ENCODE measurements around the gene P2RX6. TPM values are rescaled to one million over a fixed set of nuclear protein-coding genes. Genes with fewer than 3 reads are reported as not detected.

The P2RX6 gene
- total RNA-seq, 2 experiments from 2014 or later = 0.50 to 0.63 TPM

- DNase-seq (no peak), ATAC-seq (no peak)
- Mint-ChIP-seq H3K27me3 (ENCODE audit: low read depth) (no peaks in the 10 kb centered on the region), H3K4me3 (no peak overlapping the region), H3K36me3 (ENCODE audit: low read depth) (peaks cover 12% of the 10 kb centered on the region), H3K4me1 (ENCODE audit: low read depth) (peaks cover 10% of the 10 kb centered on the region), H3K9me3 (ENCODE audit: insufficient read depth) (no peaks in the 10 kb centered on the region), H3K27ac (no peak overlapping the region)
- POLR2A ChIA-PET = interaction anchor here (0.7 kb wide), 1 partner anchor 9 kb away, joined by 3 read pairs; no protein-coding TSS in a partner anchor
- CTCF ChIA-PET = interaction anchor here (1.2 kb wide), 1 partner anchor 11 kb away, joined by 3 read pairs; the partner anchor contains the start of gene THAP7
Measured at GRCh38 chr22:20991252-20992055, 23.5 kb upstream of the P2RX6 start.

DNA sequence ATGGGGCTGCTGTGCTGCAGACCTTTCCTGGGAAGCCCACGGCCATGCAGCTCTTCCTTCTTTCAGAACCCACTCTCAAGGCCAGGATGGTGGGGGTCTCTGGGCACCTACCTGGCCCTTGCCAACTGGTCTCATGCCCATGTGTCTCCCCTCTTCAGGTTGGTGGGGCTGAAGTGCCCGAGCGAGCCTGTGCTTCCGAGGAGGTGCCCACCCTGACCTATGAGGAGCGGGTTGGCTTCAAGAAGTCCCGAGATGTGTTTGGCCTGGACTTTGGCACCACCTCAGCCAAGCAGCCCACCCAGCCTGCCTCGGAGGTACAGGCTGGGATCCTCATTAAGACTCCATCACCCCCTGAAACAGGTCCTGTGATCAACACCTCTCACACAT is 22.9 kb upstream of the P2RX6 start:
- ChIA-PET CTCF (no interaction called here), POLR2A (no interaction called here)
- Mint-ChIP-seq H3K4me1 (ENCODE audit: low read depth) (peaks cover 10% of the 10 kb centered on the region), H3K27ac (no peak overlapping the region), H3K27me3 (ENCODE audit: low read depth) (no peaks in the 10 kb centered on the region), H3K4me3 (no peak overlapping the region), H3K9me3 (ENCODE audit: insufficient read depth) (no peaks in the 10 kb centered on the region), H3K36me3 (ENCODE audit: low read depth) (peaks cover 10% of the 10 kb centered on the region)
- DNase-seq (no peak), ATAC-seq (no peak)

DNA sequence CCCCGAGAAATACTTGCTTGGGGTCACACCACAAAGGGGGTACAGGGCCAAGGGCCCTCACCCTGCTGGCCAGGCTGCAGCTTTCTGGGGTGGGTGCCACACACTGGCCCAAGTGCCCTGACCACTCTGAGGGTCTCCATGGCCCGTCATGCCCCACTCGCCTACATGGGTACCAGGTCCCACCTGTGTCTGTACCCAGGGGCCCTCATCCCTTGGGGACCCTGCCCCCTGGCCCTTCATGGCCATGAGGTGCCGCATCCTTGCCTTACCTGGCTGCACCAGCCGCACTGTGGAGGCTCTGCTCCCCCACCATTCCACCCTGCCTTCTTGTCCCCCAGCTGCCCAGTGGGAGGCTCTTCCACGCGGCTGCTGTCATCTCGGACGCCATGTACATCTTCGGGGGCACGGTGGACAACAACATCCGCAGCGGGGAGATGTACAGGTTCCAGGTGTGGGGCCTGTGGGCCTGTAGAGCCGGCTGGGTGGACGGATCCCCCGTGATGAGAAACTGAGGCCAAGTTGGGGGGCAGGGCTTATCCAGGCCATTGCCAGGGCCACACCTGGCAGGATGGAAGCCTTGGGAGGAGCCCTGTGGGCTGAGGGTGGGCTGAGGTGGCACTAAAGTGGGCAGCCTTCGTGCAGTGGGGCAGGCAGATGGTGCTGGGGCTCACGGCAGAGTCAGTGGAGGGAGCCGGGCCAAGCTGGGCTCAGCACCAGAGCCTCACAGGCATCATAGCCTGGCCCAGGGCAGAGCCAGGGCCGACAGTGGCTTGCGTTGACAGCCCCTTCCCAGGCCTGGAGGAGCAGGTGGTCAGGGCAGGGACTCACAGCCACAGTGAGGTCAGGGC is 22.3 kb upstream of the P2RX6 start:
- Mint-ChIP-seq H3K4me1 (ENCODE audit: low read depth) (peaks cover 10% of the 10 kb centered on the region), H3K36me3 (ENCODE audit: low read depth) (peaks cover 8% of the 10 kb centered on the region), H3K27ac (no peak overlapping the region), H3K27me3 (ENCODE audit: low read depth) (no peaks in the 10 kb centered on the region), H3K9me3 (ENCODE audit: insufficient read depth) (no peaks in the 10 kb centered on the region), H3K4me3 (no peak overlapping the region)
- POLR2A ChIA-PET = interaction anchor here (0.5 kb wide), 1 partner anchor 1325 kb away, joined by 3 read pairs; no protein-coding TSS in a partner anchor
- ATAC-seq = no peak
- DNase-seq = no peak
- CTCF ChIA-PET = no interaction called here

- Mint-ChIP-seq H3K36me3 (ENCODE audit: low read depth) (peaks cover 13% of the 10 kb centered on the region), H3K4me1 (ENCODE audit: low read depth) (peaks cover 10% of the 10 kb centered on the region), H3K27me3 (ENCODE audit: low read depth) (no peaks in the 10 kb centered on the region), H3K27ac (no peak overlapping the region), H3K9me3 (ENCODE audit: insufficient read depth) (no peaks in the 10 kb centered on the region), H3K4me3 (no peak overlapping the region)
- POLR2A ChIA-PET = no interaction called here
- DNase-seq (no peak), ATAC-seq (no peak)
- CTCF ChIA-PET = no interaction called here
Measured at GRCh38 chr22:20993304-20994127, 21.4 kb upstream of the P2RX6 start.

GRCh38 chr22:20994128-20994901 is 20.6 kb upstream of the P2RX6 start:
- Mint-ChIP-seq H3K4me1 (ENCODE audit: low read depth) (peaks cover 8% of the 10 kb centered on the region), H3K9me3 (ENCODE audit: insufficient read depth) (no peaks in the 10 kb centered on the region), H3K27ac (no peak overlapping the region), H3K27me3 (ENCODE audit: low read depth) (no peaks in the 10 kb centered on the region), H3K4me3 (no peak overlapping the region), H3K36me3 (ENCODE audit: low read depth) (peaks cover 17% of the 10 kb centered on the region)
- no peak for DNase-seq
- no peak for ATAC-seq
- CTCF ChIA-PET = no interaction called here
- POLR2A ChIA-PET = no interaction called here

DNA sequence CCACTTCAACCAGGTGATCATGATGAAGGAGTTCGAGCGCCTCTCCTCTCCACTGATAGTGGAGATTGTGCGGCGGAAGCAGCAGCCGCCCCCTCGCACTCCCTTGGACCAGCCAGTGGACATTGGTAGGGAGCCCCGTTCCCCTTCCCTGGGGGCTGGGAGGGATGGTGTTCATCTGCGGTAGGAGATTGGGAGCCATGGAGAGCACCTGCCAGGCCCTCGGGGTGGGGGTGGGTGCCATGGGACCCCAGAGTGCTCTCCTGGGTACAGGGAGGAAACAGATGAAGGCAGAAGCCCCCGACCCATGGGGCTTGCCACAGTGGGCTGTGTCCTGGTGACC is 20.1 kb upstream of the P2RX6 start:
- POLR2A ChIA-PET = no interaction called here
- Mint-ChIP-seq H3K9me3 (ENCODE audit: insufficient read depth) (no peaks in the 10 kb centered on the region), H3K4me3 (no peak overlapping the region), H3K27ac (no peak overlapping the region), H3K36me3 (ENCODE audit: low read depth) (peaks cover 17% of the 10 kb centered on the region), H3K4me1 (ENCODE audit: low read depth) (peaks cover 5% of the 10 kb centered on the region), H3K27me3 (ENCODE audit: low read depth) (no peaks in the 10 kb centered on the region)
- CTCF ChIA-PET = no interaction called here
- DNase-seq (no peak), ATAC-seq (no peak)

GRCh38 chr22:20995329-20996030 is 19.5 kb upstream of the P2RX6 start:
- ChIA-PET CTCF (no interaction called here), POLR2A (interaction anchor here (0.9 kb wide), 1 partner anchor 13 kb away, joined by 3 read pairs; the partner anchor contains the start of gene LZTR1)
- no peak for DNase-seq
- no peaks in the 10 kb centered on the region for H3K9me3 Mint-ChIP-seq (ENCODE audit: insufficient read depth)
- H3K36me3 Mint-ChIP-seq (ENCODE audit: low read depth) = peaks cover 21% of the 10 kb centered on the region
- ATAC-seq = no peak
- H3K4me3 Mint-ChIP-seq = no peak overlapping the region
- no peaks in the 10 kb centered on the region for H3K27me3 Mint-ChIP-seq (ENCODE audit: low read depth)
- H3K4me1 Mint-ChIP-seq (ENCODE audit: low read depth) = peaks cover 7% of the 10 kb centered on the region
- no peak overlapping the region for H3K27ac Mint-ChIP-seq

DNA sequence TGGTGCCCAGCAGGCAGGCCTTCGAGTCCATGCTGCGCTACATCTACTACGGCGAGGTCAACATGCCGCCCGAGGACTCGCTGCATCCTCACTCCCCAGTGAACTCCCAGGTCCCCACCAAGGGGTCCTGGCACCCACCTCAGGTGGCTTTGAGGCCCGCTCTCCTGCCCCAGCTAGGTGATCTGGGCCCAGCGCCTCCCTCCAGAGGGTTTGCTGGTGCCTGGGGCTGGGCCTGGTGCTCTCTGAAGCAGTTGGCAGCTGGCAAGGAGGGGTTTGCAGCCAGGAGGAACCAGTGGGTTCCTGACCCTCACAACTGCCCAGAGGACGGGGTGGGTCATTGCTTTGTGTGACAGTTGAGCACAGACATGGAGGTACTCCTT is 18.9 kb upstream of the P2RX6 start:
- no peaks in the 10 kb centered on the region for H3K9me3 Mint-ChIP-seq (ENCODE audit: insufficient read depth)
- DNase-seq (no peak), ATAC-seq (no peak)
- peaks cover 26% of the 10 kb centered on the region for H3K36me3 Mint-ChIP-seq (ENCODE audit: low read depth)
- no peak overlapping the region for H3K4me3 Mint-ChIP-seq
- peaks cover 10% of the 10 kb centered on the region for H3K4me1 Mint-ChIP-seq (ENCODE audit: low read depth)
- POLR2A ChIA-PET = interaction anchor here (0.9 kb wide), 1 partner anchor 14 kb away, joined by 3 read pairs; the partner anchor contains the start of gene LZTR1
- CTCF ChIA-PET = no interaction called here
- H3K27me3 Mint-ChIP-seq (ENCODE audit: low read depth) = no peaks in the 10 kb centered on the region
- H3K27ac Mint-ChIP-seq = no peak overlapping the region

DNA sequence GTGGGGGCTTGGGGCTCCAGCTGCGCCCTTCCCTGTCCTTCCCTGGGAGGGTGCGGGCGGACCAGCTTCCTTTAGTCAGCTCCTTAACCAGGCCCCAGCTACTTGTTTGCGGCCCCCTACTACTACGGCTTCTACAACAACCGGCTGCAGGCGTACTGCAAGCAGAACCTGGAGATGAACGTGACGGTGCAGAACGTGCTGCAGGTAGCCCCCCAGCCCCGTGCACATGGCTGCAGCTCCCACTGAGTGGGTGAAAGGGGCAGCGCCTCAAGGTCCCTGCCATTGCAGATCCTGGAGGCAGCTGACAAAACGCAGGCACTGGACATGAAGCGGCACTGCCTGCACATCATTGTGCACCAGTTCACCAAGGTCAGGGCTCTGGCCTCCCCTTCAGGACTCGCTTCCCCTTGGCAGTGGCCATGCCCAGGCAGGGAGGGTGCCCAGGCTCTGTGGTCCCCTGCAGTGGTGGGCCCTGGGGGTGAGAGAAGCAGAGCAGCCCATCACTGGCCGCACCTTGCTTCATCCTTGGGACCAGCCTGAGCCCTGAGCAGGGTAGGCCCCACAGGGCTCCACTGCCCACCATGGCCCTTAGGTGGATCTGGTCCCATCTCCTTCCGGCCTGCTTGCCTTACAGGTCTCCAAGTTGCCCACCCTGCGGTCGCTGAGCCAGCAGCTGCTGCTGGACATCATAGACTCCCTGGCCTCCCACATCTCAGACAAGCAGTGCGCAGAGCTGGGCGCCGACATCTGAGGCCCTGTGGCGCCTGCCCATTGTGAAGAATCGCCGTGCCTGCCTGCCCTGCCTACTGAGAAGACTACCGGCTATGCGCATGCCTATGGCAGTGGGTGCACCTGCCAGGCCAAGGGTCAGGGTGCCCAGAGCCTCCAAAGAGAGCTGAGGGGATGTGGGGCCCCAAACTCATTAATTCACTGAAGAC is 18.1 kb upstream of the P2RX6 start:
- POLR2A ChIA-PET = interaction anchor here (0.9 to 1.0 kb wide), 2 partner anchors 15 to 22 kb away, joined by 3 read pairs; partner anchors contain the start of gene LZTR1
- CTCF ChIA-PET = no interaction called here
- H3K36me3 Mint-ChIP-seq (ENCODE audit: low read depth) = peaks cover 31% of the 10 kb centered on the region

More for the DNA sequence above, 18.1 kb upstream of the P2RX6 start:
- DNase-seq = no peak
- Mint-ChIP-seq H3K9me3 (ENCODE audit: insufficient read depth) (no peaks in the 10 kb centered on the region), H3K27ac (no peak overlapping the region), H3K4me3 (no peak overlapping the region), H3K27me3 (ENCODE audit: low read depth) (no peaks in the 10 kb centered on the region), H3K4me1 (ENCODE audit: low read depth) (peaks cover 14% of the 10 kb centered on the region)
- ATAC-seq = no peak
